ENCODE data around the gene ERI3.

The ERI3 gene

DNA sequence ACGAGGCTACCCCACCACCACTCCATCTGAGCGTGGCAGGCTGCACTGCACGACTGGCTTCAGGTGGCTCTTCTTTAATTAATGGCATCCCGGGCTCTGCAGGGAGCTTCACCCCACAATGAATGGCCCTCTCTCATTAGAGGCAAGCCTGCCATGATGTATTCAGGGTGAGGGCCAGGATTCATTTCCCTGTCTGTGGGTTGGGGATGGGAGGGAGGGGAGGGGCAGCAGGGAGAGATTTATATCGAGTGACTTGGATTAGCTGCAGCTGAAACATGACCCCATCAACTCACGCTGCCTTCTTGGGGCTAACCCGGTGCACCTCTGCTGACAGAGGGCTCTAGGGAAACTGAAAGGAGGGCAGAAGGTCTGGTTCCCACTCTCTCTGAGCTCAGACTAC lies 54.2 kb downstream of the ERI3 start:
- DNase-seq (ENCODE audit: low read depth, low spot score): no peak
- H3K27me3 ChIP-seq (ENCODE audit: control insufficient read depth, insufficient read depth, low read length): no peaks in the 10 kb centered on the region
- H3K27ac ChIP-seq (ENCODE audit: low read length): no peak overlapping the region
- H3K36me3 ChIP-seq (ENCODE audit: control insufficient read depth, insufficient read depth, low read length): peaks cover 12% of the 10 kb centered on the region; the same call in 1 of the 2 replicates
- H3K9me3 ChIP-seq (ENCODE audit: control insufficient read depth, insufficient read depth, low read length): no peaks in the 10 kb centered on the region
- no CpG with 5 or more reads among the region's 7 CpGs for WGBS (ENCODE audit: insufficient coverage, insufficient read length)
- H3K4me3 ChIP-seq (ENCODE audit: low read length): no peak overlapping the region
- no peaks in the 10 kb centered on the region for H3K4me1 ChIP-seq (ENCODE audit: control insufficient read depth, insufficient read depth, low read length)

DNA sequence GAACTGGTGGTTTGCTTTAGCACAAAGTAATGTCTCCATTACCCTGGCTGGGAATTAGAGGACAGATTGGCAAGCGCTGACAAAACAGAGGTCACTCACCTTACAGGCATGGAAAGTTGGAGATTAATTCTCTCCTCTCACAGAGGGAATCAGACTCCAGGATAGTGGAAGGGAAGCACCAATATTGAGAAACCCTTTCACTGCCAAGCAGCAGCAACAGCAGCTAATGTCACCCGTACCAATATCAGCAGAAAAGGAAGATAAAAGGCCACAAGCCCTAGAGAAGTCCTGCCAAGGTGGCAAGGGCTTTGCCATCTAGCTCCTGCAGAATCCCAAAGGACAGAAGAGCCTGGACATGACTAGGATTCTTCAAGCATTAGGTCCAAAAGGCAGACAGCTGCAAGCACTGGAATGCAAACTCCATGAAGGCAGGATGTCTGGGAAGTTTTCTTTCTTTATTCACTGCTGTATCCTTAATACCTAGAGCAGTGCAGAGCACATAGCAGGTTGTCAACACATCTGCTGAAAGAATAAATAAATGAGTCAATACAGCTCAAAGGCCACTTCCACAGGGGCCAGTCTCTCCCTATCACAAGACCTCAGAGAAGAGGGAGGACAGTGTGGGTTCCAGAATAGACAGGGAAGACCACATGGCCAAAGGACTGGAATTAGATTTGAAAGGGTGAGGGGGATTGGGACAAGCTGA lies 57.2 kb downstream of the ERI3 start:
- WGBS (ENCODE audit: insufficient coverage, insufficient read length): no CpG with 5 or more reads among the region's 2 CpGs
- DNase-seq (ENCODE audit: low read depth, low spot score): no peak
- no peak overlapping the region for H3K4me3 ChIP-seq (ENCODE audit: low read length)
- H3K36me3 ChIP-seq (ENCODE audit: control insufficient read depth, insufficient read depth, low read length): peaks cover 10% of the 10 kb centered on the region; the same call in 1 of the 2 replicates
- H3K27me3 ChIP-seq (ENCODE audit: control insufficient read depth, insufficient read depth, low read length): no peaks in the 10 kb centered on the region
- no peak overlapping the region for H3K27ac ChIP-seq (ENCODE audit: low read length)
- H3K9me3 ChIP-seq (ENCODE audit: control insufficient read depth, insufficient read depth, low read length): no peaks in the 10 kb centered on the region
- no peaks in the 10 kb centered on the region for H3K4me1 ChIP-seq (ENCODE audit: control insufficient read depth, insufficient read depth, low read length)

GRCh38 chr1:44296806-44297205 lies 58.3 kb downstream of the ERI3 start:
- Histone ChIP-seq H3K27me3 (ENCODE audit: control insufficient read depth, insufficient read depth, low read length) (no peaks in the 10 kb centered on the region), H3K4me1 (ENCODE audit: control insufficient read depth, insufficient read depth, low read length) (no peaks in the 10 kb centered on the region), H3K9me3 (ENCODE audit: control insufficient read depth, insufficient read depth, low read length) (no peaks in the 10 kb centered on the region), H3K36me3 (ENCODE audit: control insufficient read depth, insufficient read depth, low read length) (peaks cover 8% of the 10 kb centered on the region; the same call in 1 of the 2 replicates), H3K27ac (ENCODE audit: low read length) (no peak overlapping the region), H3K4me3 (ENCODE audit: low read length) (no peak overlapping the region)
- WGBS (ENCODE audit: insufficient coverage, insufficient read length): no CpG with 5 or more reads among the region's 7 CpGs
- DNase-seq (ENCODE audit: low read depth, low spot score): no peak

GRCh38 chr1:44296086-44296485 lies 59.0 kb downstream of the ERI3 start:
- no peak overlapping the region for H3K4me3 ChIP-seq (ENCODE audit: low read length)
- H3K9me3 ChIP-seq (ENCODE audit: control insufficient read depth, insufficient read depth, low read length): no peaks in the 10 kb centered on the region
- DNase-seq (ENCODE audit: low read depth, low spot score): no peak
- no peaks in the 10 kb centered on the region for H3K4me1 ChIP-seq (ENCODE audit: control insufficient read depth, insufficient read depth, low read length)
- H3K27me3 ChIP-seq (ENCODE audit: control insufficient read depth, insufficient read depth, low read length): no peaks in the 10 kb centered on the region
- H3K27ac ChIP-seq (ENCODE audit: low read length): no peak overlapping the region
- H3K36me3 ChIP-seq (ENCODE audit: control insufficient read depth, insufficient read depth, low read length): peaks cover 8% of the 10 kb centered on the region; the same call in 1 of the 2 replicates
- WGBS (ENCODE audit: insufficient coverage, insufficient read length): no CpG with 5 or more reads among the region's 6 CpGs

DNA sequence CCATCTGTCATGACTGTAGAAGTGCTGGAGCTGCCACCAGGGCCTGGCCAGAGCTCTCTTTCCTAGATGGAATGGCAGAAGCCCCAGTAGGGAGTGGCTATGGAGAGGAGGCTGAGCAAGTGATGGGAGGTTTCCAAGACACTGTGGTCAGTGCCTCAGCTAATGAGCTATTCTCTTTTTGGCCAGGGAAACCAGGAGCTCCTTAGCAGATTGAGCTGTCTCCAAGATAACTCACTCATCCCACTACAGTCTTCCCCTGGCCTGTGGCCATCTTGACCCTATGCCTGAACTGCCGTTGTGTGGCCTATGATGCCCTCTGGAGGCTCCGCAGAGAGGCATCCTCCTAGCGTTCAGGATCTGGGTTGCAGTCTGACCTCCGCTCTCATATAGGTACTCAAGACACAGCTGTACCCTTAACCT lies 60.5 kb downstream of the ERI3 start:
- 0 out of 2 replicates have a peak, but pooled peaks cover under 1% of the 10 kb centered on the region for H3K4me1 ChIP-seq (ENCODE audit: control insufficient read depth, insufficient read depth, low read length)
- peaks cover 8% of the 10 kb centered on the region; the same call in 1 of the 2 replicates for H3K36me3 ChIP-seq (ENCODE audit: control insufficient read depth, insufficient read depth, low read length)
- no peaks in the 10 kb centered on the region for H3K9me3 ChIP-seq (ENCODE audit: control insufficient read depth, insufficient read depth, low read length)
- DNase-seq (ENCODE audit: low read depth, low spot score): peak; percentile 50
- H3K27ac ChIP-seq (ENCODE audit: low read length): no peak overlapping the region
- WGBS (ENCODE audit: insufficient coverage, insufficient read length): no CpG with 5 or more reads among the region's 4 CpGs
- no peaks in the 10 kb centered on the region for H3K27me3 ChIP-seq (ENCODE audit: control insufficient read depth, insufficient read depth, low read length)
- no peak overlapping the region for H3K4me3 ChIP-seq (ENCODE audit: low read length)

GRCh38 chr1:44293761-44294315 lies 61.2 kb downstream of the ERI3 start:
- Histone ChIP-seq H3K4me3 (ENCODE audit: low read length) (no peak overlapping the region), H3K36me3 (ENCODE audit: control insufficient read depth, insufficient read depth, low read length) (peaks cover 8% of the 10 kb centered on the region; the same call in 1 of the 2 replicates), H3K27ac (ENCODE audit: low read length) (no peak overlapping the region), H3K9me3 (ENCODE audit: control insufficient read depth, insufficient read depth, low read length) (no peaks in the 10 kb centered on the region), H3K4me1 (ENCODE audit: control insufficient read depth, insufficient read depth, low read length) (0 out of 2 replicates have a peak, but pooled peaks cover 1% of the 10 kb centered on the region), H3K27me3 (ENCODE audit: control insufficient read depth, insufficient read depth, low read length) (no peaks in the 10 kb centered on the region)
- no peak for DNase-seq (ENCODE audit: low read depth, low spot score)
- WGBS (ENCODE audit: insufficient coverage, insufficient read length): no CpG with 5 or more reads among the region's 9 CpGs

- H3K36me3 ChIP-seq (ENCODE audit: control insufficient read depth, insufficient read depth, low read length): peaks cover 3% of the 10 kb centered on the region; the same call in 1 of the 2 replicates
- H3K27ac ChIP-seq (ENCODE audit: low read length): no peak overlapping the region
- no peaks in the 10 kb centered on the region for H3K9me3 ChIP-seq (ENCODE audit: control insufficient read depth, insufficient read depth, low read length)
- no CpG with 5 or more reads among the region's 10 CpGs for WGBS (ENCODE audit: insufficient coverage, insufficient read length)
- DNase-seq (ENCODE audit: low read depth, low spot score): no peak
- 0 out of 2 replicates have a peak, but pooled peaks cover 1% of the 10 kb centered on the region for H3K4me1 ChIP-seq (ENCODE audit: control insufficient read depth, insufficient read depth, low read length)
- no peak overlapping the region for H3K4me3 ChIP-seq (ENCODE audit: low read length)
- H3K27me3 ChIP-seq (ENCODE audit: control insufficient read depth, insufficient read depth, low read length): no peaks in the 10 kb centered on the region
Measured at GRCh38 chr1:44292651-44293050, 62.4 kb downstream of the ERI3 start.

DNA sequence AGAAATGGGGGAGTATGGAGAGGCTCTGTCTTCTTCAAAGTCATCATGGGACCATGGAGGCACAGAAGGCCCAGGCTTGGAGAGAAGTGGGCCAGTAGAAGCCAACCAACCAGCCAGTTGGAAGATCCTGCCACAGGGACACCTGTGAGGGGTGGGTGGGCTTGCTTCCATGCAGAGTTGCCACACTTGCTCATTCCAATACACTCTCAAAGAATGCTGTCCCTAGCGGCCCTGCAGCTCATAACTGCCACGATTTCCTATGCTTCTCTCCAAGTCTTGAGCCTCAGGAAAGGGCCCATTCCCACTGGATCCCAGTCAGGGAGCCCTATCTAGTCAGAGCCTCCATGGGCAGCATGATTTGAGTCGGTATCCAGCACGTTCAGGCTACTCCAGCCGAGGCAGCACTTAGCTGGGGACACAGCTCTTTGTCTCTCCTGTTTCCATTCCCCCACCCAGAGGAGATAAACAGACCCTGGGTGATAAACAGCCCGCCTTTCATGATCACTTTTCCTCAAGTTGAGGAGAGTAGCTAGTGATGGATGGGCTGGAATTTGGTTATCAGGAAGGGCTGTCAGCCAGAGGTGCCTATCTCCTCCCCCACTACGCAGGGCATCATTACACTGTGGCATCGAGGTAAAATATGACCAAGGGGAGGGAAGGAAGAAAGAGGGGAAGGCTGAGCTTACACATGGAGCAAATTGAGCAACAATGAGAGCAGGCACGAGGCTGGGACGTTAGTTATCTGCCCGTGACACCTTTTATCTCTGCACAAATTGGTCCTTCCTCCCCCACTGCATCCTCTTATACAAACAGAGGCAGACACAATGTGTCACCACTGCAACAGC lies 64.6 kb downstream of the ERI3 start:
- no peak for DNase-seq (ENCODE audit: low read depth, low spot score)
- no peaks in the 10 kb centered on the region for H3K9me3 ChIP-seq (ENCODE audit: control insufficient read depth, insufficient read depth, low read length)
- no peaks in the 10 kb centered on the region for H3K27me3 ChIP-seq (ENCODE audit: control insufficient read depth, insufficient read depth, low read length)
- no CpG with 5 or more reads among the region's 11 CpGs for WGBS (ENCODE audit: insufficient coverage, insufficient read length)
- no peaks in the 10 kb centered on the region; the same call in 1 of the 2 replicates for H3K36me3 ChIP-seq (ENCODE audit: control insufficient read depth, insufficient read depth, low read length)
- H3K4me3 ChIP-seq (ENCODE audit: low read length): no peak overlapping the region
- 0 out of 2 replicates have a peak, but pooled peaks cover 1% of the 10 kb centered on the region for H3K4me1 ChIP-seq (ENCODE audit: control insufficient read depth, insufficient read depth, low read length)
- H3K27ac ChIP-seq (ENCODE audit: low read length): no peak overlapping the region

DNA sequence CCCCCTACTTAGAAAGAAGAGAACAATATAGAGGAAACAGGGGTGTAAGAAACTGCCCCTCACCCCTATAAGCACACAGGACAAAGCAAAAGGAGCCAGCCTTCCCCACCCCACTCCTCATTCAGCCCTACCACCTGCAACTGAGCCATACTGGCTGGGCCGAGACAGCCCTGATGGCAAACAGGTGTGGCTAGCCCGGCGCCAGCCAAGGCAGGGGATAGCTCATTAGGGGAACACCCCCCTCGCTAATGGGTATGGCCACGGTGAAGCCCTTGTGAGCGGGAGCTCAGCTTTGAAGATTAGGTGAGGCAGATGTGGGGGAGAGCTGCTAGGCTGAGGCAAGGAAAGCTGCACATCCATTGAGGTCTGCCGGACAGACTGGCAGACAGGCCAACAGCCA lies 65.5 kb downstream of the ERI3 start:
- no CpG with 5 or more reads among the region's 7 CpGs for WGBS (ENCODE audit: insufficient coverage, insufficient read length)
- 0 out of 2 replicates have a peak, but pooled peaks cover 1% of the 10 kb centered on the region for H3K4me1 ChIP-seq (ENCODE audit: control insufficient read depth, insufficient read depth, low read length)

DNA sequence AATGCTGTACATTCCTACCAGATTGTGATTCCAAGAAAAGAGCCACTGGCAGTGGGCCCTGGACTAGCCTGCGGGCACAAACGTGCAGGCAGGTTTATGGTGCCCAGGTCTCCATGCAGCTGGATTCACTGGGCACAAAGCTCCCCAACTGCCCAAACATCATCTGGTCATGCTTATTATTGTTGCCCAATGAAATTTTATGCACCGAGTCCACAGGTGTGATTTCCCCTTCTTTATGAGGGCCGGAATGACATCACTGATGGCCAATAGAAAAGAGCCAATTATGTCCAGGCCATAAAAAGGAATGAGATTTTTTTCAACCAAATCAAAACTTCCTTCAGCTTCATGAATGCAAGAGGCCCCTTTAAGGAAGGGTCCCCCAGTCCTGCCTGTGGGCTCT lies 66.2 kb downstream of the ERI3 start:
- no peaks in the 10 kb centered on the region for H3K27me3 ChIP-seq (ENCODE audit: control insufficient read depth, insufficient read depth, low read length)
- no CpG with 5 or more reads among the region's 4 CpGs for WGBS (ENCODE audit: insufficient coverage, insufficient read length)
- 0 out of 2 replicates have a peak, but pooled peaks cover 1% of the 10 kb centered on the region for H3K4me1 ChIP-seq (ENCODE audit: control insufficient read depth, insufficient read depth, low read length)
- no peaks in the 10 kb centered on the region for H3K9me3 ChIP-seq (ENCODE audit: control insufficient read depth, insufficient read depth, low read length)
- H3K4me3 ChIP-seq (ENCODE audit: low read length): no peak overlapping the region
- H3K27ac ChIP-seq (ENCODE audit: low read length): no peak overlapping the region
- no peaks in the 10 kb centered on the region; the same call in 1 of the 2 replicates for H3K36me3 ChIP-seq (ENCODE audit: control insufficient read depth, insufficient read depth, low read length)
- DNase-seq (ENCODE audit: low read depth, low spot score): no peak

More for the DNA sequence above, 65.5 kb downstream of the ERI3 start:
- no peaks in the 10 kb centered on the region; the same call in 1 of the 2 replicates for H3K36me3 ChIP-seq (ENCODE audit: control insufficient read depth, insufficient read depth, low read length)
- no peak overlapping the region for H3K27ac ChIP-seq (ENCODE audit: low read length)
- no peak for DNase-seq (ENCODE audit: low read depth, low spot score)
- H3K9me3 ChIP-seq (ENCODE audit: control insufficient read depth, insufficient read depth, low read length): no peaks in the 10 kb centered on the region
- no peaks in the 10 kb centered on the region for H3K27me3 ChIP-seq (ENCODE audit: control insufficient read depth, insufficient read depth, low read length)
- no peak overlapping the region for H3K4me3 ChIP-seq (ENCODE audit: low read length)

Data from iPS DF 6.9 (cell line).